NCI-H2227 (cell line): Measurements from ENCODE around the gene MYDGF.

ENCODE experiments used
- DNase-seq: peaks from one replicate; lab custom pipeline; 2025; ENCODE audit not compliant: unreplicated experiment; lab: John Stamatoyannopoulos, UW

The MYDGF gene

DNA sequence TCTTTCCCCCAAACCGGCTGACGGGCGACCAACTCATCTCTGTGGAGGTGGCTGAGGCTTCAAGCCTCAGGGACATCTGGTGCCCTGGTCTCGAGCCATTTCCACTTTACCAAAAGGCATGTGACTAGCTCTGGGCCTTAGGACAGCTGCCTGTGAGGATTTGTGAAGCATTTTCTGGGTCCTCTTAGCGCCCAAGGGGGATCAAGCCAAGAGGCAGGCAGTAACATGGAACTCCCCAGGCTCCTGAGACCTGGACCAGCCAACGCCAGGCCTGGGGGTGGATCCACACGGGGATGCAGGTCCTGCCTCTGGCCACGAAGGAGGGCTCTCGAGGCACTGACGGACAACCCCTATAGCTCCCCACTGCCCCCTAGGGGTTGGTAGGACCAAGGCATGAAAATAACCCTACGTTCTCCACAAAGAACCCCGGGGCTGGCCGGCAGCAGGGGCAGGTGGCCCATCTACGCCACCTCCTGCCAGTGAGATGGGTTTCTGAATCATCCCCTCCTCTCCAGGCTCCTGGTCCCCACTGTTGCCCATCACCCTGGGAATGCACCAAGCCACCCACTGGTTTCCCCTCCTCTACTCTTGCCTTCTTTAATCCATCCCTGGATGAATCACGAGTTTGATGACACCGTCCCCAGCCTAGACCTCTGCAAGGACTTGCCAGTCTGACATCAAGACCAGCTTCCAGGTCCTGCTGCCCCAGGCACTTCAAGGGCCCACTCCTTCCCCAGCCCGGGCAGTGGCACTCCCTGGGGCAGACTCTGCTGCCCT, 7.0 kb upstream of the MYDGF start:
- no peak for DNase-seq

DNA sequence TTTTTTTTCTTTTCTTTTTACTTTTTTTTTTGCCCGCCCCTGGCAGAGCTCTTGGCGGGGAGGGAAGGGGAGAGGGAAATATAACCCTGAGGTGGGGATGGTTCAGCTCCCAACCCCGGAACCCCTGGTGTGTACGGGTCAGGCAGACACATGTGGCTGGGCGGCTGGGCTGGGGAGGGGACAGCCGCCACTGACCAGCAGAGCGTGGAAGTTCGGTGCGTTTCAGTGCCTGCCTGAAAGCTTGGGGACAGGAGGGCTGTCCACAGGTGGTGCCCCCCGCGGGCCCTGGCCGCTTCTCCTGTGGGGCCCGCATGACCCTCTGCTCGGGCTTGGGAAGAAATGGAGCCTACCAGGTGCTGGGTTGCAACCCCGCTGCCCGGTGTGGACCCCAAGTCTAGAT, 5.2 kb upstream of the MYDGF start:
- DNase-seq: no peak

DNA sequence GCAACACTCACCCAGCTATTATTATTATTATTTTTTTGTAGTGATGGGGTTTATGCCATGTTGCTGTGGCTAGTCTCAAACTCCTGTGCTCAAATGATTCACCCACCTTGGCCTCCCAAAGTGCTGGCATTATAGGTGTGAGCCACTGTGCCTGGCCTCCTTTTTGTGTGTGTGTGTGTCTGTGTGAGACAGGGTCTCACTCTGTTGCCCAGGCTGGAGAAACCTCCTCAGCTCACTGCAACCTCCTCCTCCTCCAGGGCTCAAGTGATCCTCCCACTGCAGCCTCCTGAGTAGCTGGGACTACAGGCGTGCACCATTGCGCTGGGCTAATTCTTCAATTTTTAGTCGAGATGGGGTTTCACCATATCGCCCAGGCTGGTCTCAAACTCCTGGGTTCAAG, 3.6 kb upstream of the MYDGF start:
- DNase-seq: no peak

DNA sequence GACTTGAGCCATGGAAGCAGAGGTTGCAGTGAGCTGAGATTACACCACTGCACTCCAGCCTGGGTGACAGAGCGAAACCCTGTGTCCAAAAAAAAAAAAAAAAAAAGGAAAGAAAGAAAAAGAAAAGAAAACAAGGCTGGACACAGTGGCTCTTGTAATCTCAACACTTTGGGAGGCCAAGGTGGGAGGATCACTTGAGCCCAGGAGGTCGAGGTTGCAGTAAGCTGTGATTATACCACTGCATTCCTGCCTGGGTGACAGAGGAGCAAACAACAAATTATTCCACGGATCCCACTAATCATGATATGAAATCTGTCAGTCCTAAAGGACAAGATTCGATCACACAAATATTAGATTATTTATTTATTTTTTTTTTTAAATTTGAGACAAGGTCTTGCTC, 3.1 kb upstream of the MYDGF start:
- DNase-seq: no peak

DNA sequence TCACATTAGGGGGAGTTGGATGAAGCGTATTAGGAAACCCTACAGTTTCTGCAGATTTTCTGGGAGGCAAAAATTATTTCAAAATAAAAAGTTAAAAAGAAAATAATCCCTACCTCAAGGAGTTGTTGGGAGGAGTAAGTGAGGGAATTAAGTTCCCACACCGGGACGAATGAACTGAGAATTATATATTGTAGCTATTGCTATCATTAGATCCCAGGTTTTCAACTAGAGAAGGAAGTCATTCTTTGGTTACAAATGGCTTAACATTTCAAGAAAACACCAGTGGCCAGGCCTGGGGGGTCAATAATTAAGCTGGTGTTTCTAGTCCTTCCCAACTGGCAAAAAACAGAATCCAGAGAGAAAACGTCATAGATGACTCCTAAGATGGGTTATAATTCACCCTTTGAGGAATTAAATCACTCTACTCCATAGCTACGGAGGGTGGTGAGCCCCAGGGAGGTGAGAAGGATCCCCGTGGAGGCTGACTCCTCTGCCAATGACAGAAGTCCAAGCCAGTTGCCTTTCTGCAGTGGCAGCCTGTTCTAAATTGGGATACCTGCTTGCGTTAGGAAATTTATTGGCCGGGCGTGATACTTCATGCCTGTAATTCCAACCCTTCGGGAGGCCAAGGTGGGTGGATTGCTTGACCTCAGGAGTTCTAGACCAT, 1.2 kb upstream of the MYDGF start:
- no peak for DNase-seq

DNA sequence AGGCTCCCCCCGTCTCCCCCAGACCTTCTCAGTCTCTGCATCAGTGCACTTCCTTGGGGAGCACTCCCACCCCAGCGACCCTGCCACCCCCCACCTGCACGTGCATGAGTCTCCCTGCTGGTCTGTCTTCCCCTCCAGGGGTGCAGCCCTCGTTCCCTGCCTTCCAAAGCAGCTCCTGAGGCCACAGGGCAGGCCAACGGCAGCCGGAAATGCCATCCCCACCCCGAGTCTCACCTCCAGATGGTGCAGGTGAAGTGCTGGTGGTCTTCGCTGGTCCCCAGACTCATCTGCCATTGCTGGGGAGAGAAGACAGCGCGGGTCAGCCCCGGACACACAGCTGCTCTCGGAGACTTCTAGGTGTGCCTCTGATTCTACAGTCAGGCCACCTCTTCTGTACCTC, 5.5 kb downstream of the MYDGF start:
- no peak for DNase-seq

DNA sequence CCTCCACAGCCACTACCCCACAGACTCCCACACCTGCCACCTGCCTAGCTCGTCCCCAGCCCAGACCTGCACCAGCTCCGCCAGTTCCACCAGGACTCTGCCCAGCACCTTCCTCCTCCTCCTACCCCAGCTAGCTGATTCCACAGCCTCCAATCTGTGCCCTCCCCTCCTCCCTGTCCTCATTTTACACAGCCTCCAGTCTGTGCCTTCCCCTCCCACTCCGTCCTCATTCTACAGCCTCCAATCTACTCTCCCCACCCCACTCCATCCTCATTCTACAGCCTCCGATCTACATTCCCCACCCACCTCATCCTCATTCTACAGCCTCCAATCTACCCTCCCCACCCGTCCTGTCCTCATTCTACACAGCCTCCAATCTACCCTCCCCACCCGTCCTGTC, 7.3 kb downstream of the MYDGF start:
- DNase-seq: no peak

DNA sequence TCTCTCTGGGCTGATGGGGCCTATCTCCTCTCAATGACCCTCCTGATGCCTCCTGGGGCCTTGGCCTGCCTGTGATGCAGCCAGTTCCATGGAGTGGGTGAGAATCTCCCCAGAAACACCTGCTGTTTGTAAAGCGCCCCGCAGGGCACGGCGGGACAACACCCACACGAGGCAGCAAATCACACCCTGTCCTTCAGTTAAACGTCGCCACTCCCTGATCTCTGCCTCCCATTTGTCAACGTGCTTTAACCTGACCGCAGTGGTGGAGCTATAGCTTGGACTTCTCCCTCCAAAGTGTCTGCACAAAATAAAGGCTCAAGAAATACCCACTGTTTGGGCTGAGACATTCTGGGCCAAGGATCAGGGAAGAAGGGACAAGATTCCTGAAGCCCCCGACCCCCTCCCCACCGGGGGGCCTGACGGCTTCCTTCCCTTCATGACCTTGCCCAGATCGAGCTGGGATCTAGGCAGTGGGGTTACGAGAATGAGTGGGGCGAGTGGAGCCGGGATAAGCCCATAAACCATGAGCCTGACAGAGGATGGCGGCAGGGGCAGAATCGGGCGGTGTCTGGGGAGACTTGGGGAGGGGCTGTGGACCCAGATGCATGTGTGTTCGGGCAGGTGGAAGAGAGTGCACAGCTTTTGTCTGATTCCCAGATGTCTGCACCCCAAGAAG, 8.0 kb downstream of the MYDGF start:
- DNase-seq: no peak

DNA sequence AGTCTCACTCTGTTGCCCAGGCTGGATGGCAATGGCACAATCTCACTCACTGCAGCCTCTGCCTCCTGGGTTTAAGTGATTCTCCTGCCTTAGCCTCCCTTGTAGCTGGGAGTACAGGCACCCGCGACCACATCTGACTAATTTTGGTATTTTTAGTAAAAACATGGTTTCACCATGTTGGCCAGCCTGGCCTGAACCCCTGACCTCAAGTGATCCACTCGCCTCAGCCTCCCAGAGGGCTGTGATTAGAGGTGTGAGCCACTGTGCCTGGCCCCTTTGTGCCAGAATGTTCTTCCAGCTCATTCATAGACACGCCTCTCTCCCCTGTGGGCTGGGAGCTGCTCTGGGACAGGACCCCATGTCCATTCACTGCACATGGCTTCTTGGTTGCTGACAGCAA, 9.1 kb downstream of the MYDGF start:
- no peak for DNase-seq

DNA sequence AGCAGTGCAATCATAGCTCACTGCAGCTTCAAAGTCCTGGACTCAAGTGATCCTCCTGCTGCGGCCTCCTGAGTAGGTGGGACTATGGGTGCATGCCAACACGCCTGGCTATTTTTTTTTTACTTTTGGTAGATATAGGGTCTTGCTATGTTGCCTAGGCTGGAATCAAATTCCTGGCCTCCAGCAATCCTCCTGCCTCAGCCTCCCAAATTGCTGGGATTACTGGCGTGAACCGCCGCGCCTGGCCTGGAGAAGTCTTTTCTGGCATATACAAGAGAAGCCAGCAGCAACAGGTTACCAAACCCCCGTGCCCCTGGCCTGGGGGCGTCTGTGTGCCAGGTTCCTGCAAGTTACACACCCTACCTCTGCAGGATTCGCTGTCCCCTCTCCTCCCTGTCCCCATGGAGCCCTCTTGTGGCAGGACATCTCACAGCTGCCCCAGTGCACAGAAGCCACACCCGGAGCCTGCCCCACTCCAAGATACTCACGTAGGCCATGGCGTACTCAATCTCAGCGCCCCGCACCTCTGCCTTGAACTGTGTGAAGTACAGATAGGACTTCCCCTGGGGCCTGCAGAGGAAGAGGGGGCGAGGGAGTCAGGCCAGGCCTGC, 9.9 kb downstream of the MYDGF start:
- no peak for DNase-seq

DNA sequence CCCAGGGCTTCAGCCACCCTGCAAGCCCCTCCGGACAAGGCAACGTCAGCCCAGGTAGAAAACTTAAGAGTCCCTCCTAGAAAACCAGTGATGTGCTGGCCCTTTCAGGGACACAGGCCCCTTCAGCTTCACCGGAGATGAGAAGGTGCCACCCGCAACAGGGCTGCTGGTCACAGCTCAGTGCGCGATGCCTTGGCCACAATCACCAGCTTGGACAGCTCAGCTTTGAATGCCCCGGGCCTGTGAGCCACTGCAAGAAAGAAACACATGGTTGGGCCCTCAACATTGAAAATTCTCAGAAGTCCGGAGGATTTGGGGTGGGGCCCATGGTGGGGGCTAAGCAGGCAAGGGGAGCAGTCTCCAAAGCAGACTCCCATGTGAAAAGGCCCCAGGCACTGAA, 12.3 kb downstream of the MYDGF start:
- no peak for DNase-seq

DNA sequence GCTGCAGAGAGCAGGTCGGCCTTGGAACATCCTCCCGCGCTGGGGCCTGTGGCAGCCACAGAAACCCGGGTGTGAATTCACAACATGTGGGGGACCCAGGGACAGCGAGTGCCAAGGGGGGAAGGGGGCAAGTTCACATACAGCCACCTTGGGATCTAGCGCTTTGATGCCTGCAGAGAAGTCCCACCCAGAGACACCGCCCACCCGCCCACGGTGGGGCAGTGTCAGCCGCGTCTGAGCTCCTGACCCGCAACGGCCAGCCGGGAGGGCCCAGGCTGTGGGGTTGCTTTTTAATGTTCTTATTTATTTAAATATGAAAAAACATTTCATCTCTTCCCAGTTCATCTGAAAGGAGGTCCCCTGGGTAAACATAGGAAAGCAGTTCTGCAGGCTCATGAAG, 12.9 kb downstream of the MYDGF start:
- no peak for DNase-seq

DNA sequence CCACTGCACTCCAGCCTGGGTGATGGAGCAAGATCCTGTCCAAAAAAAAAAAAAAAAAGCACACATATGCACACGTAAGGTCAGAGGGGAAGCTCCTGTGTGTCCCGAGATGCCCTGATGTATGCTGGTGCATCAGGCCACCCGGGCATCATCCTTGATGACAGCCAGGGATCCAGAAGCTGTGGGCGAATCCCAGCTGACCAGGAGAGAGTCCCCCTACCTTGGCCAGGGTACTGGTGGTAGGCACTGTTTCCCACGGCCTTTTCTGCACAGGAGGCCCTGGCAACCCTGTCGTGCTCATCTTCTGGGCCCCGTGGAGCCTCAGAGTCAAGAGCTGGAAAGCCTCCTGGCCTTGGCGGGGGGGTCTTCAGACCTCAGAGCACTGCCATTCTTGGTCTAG, 14.0 kb downstream of the MYDGF start:
- no peak for DNase-seq

DNA sequence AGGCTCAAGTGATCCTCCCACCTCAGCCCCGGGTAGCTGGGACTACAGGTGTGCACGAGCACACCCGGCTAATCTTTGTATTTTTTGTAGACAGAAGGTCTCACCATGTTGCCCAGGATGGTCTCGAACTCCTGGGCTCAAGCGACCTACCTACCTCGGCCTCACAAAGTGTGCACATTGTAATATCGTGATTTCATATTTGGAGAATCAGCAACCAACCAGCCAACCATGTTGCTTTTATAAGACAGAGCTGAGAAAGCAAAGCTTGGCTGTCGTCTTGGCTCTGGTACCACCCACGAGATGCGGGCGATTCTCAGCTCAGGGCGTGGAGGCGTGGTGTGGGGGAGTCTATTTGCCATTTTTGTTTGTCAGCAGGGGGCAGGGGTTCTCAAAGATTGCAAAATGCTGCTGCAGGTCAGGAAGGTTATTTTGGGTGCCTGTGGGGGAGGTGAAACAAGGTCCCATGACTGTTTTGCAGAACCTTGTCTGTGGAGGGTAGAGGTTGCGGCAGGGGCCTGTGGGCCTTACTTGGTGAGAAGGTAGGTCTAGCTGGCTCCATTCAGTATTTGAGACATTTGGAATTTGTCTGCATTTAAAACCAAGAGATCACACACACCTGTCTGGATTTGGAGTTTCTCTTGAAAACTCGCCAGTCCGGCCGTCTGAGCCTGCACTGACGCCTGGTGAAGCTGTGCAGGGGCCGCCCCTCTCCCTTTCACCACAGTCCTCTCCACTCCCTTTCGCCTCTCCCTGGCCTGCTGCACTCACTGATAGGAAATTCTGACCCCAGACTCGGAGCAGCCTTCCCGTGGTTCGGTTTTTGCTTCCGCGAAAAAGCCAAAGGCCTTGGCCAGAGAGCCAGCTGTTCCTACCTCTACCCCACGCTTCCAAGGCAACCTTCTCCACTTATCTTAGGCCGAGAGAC, 15.4 kb downstream of the MYDGF start:
- no peak for DNase-seq

DNA sequence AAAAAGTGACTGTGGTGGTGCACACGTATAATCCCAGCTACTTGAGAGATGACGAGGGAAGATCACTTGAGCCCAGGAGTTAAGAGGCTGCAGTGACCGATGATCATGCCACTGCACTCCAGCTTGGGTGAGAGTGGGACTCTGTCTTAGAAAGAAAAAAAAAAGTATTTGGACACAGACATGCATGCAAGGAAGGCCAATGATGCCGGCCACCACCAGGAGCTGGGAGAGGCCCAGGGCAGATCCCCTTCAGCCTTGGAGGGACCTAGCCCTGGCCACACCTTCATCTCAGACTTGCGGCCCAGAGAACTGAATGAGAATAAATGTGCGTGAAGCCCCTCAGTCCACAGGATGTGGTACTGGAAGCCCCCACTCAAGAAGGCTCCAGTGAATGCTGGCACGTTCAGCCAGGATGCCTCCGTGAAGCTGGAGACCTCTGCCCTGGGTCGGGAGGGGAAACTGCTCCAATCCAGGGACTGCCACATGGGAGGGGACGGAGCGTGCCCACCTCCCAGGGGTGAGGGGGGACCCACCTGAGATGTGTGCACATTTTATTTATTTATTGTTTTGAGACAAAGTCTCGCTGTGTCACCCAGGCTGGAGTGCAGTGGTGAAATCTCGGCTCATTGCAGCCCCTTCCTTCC, 16.2 kb downstream of the MYDGF start:
- DNase-seq: no peak

DNA sequence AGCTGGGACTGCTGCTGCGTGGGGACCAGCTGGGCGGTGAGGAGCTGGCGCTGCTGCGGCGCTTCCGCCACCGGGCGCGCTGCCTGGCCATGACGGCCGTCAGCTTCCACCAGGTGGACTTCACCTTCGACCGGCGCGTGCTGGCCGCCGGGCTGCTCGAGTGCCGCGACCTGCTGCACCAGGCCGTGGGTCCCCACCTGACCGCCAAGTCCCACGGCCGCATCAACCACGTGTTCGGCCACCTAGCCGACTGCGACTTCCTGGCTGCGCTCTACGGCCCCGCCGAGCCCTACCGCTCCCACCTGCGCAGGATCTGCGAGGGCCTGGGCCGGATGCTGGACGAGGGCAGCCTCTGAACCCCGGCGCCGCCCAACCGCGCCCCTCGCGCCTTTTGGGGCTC, 18.1 kb downstream of the MYDGF start:
- no peak for DNase-seq

DNA sequence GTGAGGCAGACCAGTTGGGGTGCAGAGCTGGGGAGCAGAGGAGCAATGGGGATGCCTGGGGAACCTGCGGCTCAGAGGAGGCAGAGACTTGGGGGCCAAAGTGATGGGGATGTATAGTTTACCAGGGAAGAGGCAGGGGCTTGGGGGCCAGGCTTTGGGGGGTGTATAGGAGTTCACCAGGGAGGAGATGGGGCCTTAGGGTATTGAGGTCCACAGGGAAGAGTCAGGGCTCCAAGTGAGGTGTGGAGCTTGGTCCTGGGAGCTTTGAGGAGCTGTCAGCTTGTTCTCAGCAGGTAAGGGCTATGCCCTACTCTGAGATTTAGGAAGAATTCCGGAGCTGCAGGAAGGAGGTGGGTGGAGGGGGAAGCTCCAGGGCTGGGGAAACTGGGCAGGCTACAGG, 20.0 kb downstream of the MYDGF start:
- no peak for DNase-seq

DNA sequence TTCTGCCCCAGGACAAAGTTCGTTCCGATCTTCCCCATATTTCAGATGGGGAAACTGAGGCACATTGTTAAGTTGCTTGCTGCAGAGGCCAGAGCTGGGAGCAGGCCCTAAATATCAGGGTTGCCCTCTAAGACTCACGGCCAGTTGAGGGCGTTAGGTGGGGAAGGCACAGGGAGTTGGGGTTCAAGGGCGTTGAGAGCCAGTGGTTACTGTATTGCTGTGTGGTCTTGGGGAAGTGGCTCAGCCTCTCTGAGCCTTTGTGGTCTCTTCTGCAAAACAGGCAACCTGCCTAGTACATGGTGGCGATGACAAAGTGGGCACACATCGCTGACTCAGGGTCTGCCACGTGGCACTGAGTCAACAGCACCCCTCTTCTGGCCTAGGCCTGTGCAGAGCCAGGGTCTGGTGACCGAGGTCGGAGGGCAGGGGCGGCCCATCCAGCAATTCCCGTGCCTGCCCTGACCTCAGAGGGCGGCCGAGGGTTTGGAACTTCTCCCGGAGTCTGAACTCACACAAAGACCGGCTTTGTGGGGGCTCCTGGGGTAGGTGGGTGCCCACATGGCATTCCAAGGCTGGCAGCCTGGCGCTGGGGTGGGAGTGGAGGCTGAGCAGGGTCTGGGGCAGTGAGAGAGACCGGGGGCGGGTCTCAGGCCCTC, 20.6 kb downstream of the MYDGF start:
- DNase-seq: no peak

DNA sequence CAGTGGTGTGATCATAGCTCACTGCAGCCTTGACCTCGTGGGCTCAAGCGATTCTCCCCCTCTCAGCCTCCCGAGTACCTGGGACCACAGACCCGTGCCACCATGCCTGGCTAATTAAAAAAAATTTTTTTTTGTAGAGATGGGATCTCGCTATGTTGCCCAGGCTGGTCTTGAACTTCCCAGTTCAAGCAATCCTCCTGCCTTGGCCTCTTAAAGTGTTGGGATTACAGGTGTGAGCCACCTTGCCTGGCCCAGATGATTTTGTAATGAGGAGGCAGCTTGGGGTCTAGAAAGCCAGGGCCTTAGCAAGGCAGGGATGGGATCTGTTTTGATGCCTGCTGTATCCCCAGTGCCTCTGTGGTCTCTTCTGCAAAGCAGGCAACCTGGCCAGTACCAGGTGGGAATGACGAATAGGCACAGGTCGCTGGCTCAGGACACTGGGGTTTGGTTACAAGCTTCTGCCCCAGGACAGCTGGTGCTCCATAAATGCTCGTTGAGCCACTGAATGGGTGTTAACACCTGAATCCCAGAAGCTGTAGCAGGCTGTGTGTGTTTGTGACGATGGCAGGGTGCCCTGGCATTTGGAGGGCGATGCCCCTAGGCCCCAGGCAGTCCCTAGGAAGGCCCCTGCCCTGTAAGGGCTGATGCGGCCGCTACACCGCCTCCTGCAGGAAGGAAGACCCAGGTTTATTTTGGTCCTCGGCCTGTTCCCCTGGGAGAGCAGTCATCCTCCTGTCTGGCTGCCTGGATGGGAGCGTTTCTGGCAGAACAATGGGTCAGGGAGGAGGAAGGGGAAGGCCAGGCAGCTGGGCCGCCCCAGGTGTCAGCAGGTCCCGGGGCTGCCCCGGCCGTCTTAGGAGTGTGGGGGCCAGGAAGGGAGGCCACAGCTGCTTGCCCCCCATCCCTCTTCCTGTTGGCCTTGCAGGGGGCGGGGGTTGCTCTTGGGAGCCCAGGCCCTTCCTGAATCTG, 22.2 kb downstream of the MYDGF start:
- DNase-seq: no peak
